Urinary bladder (tissue), 4 donors: ENCODE measurements around the gene BLM. TPM values are rescaled to one million over a fixed set of nuclear protein-coding genes. Genes with fewer than 3 reads are reported as not detected.
"Not testable (repeated sequence)": the region's sequence is repeated elsewhere in the genome, so short reads cannot be mapped to it uniquely, and the experiment has no call there.

Experiments
- DNase-seq: peaks from one replicate; pipeline ENCODE4 v3.0.0-alpha.2; 2015; ENCODE audit errors: extremely low spot score
- H3K27ac ChIP-seq: one replicate; pipeline ENCODE4 v1.5.1; 2013; ENCODE audit warnings: low read depth, mild to moderate bottlenecking, moderate library complexity
- H3K36me3 ChIP-seq: one replicate; pipeline ENCODE4 v1.6.1; 2013; ENCODE audit warnings: mild to moderate bottlenecking, moderate library complexity; ENCODE audit not compliant: insufficient read depth
- H3K4me1 ChIP-seq: one replicate; pipeline ENCODE4 v1.6.1; 2013; ENCODE audit warnings: mild to moderate bottlenecking, moderate library complexity; ENCODE audit not compliant: insufficient read depth
- H3K4me3 ChIP-seq: one replicate; pipeline ENCODE4 v1.5.1; 2013; ENCODE audit warnings: low read depth, low read length
- WGBS: extraction: QIAGEN DNeasy Blood & Tissue Kit; methylation state at CpG from one replicate; pipeline ENCODE4 v1.1.7; 2013; 5-methylcytosine and 5-hydroxymethylcytosine counted together
- polyA plus RNA-seq: library from polyadenylated mRNA; stranded (reverse); fragments of 200-250 nt; gene quantifications from one replicate; pipeline ENCODE4 v1.2.3, GENCODE V29; 2013
- total RNA-seq: library from RNA; depleted of rRNA; stranded (reverse); fragments of >200 nt; gene quantifications from one replicate; pipeline ENCODE4 v1.2.3, GENCODE V29; 2014
- donor health status: healthy with polysubstance abuse.
- donor health status: healthy.

BLM gene
- total and polyA plus RNA-seq, 2 donors, result 0.67 to 7.8 TPM

- Histone ChIP-seq H3K4me1 (no peaks in the 10 kb centered on the region), H3K36me3 (no peaks in the 10 kb centered on the region), H3K4me3 (no peak overlapping the region), H3K27ac (no peak overlapping the region)
- WGBS, result 91% methylated on average over 4 of the region's 4 CpGs
- DNase-seq, result no peak
These were observed 33.3 kb upstream of the BLM start for GRCh38 chr15:90683876-90684275.

GRCh38 chr15:90684281-90684680, 32.9 kb upstream of the BLM start:
- DNase-seq, result no peak
- Histone ChIP-seq H3K4me3 (no peak overlapping the region), H3K4me1 (no peaks in the 10 kb centered on the region), H3K27ac (no peak overlapping the region), H3K36me3 (no peaks in the 10 kb centered on the region)
- 86% methylated on average over 5 of the region's 5 CpGs for WGBS

- Histone ChIP-seq H3K4me1 (no peaks in the 10 kb centered on the region), H3K27ac (no peak overlapping the region), H3K36me3 (no peaks in the 10 kb centered on the region), H3K4me3 (no peak overlapping the region)
- no peak for DNase-seq
- WGBS, result 86% methylated on average over 11 of the region's 11 CpGs
These were observed 31.3 kb upstream of the BLM start for GRCh38 chr15:90685591-90686434.

GRCh38 chr15:90686435-90687218, 30.5 kb upstream of the BLM start:
- 56% methylated on average over 3 of the region's 3 CpGs for WGBS
- Histone ChIP-seq H3K27ac (no peak overlapping the region), H3K36me3 (no peaks in the 10 kb centered on the region), H3K4me1 (no peaks in the 10 kb centered on the region), H3K4me3 (no peak overlapping the region)
- no peak for DNase-seq

GRCh38 chr15:90689326-90689961, 27.7 kb upstream of the BLM start:
- WGBS, result 82% methylated on average over 6 of the region's 6 CpGs
- not testable (repeated sequence) for DNase-seq, H3K36me3 ChIP-seq, H3K4me3 ChIP-seq, H3K4me1 ChIP-seq, H3K27ac ChIP-seq

GRCh38 chr15:90690585-90690984, 26.6 kb upstream of the BLM start:
- no peaks in the 10 kb centered on the region for H3K4me1 ChIP-seq
- no peak overlapping the region for H3K4me3 ChIP-seq
- no peak overlapping the region for H3K27ac ChIP-seq
- DNase-seq, result no peak
- 21% methylated on average over 2 of the region's 2 CpGs for WGBS
- no peaks in the 10 kb centered on the region for H3K36me3 ChIP-seq

- Histone ChIP-seq H3K4me1 (no peaks in the 10 kb centered on the region), H3K4me3 (no peak overlapping the region)
- WGBS, result 95% methylated on average over 4 of the region's 4 CpGs
These were observed 25.8 kb upstream of the BLM start for GRCh38 chr15:90691369-90691768.

GRCh38 chr15:90691982-90692773, 25.0 kb upstream of the BLM start:
- no peak overlapping the region for H3K4me3 ChIP-seq
- DNase-seq, result no peak
- no peak overlapping the region for H3K27ac ChIP-seq
- H3K36me3 ChIP-seq, result no peaks in the 10 kb centered on the region
- 93% methylated on average over 4 of the region's 4 CpGs for WGBS
- no peaks in the 10 kb centered on the region for H3K4me1 ChIP-seq

More at GRCh38 chr15:90691369-90691768, 25.8 kb upstream of the BLM start:
- Histone ChIP-seq H3K27ac (no peak overlapping the region), H3K36me3 (no peaks in the 10 kb centered on the region)
- no peak for DNase-seq

GRCh38 chr15:90694987-90695386, 22.2 kb upstream of the BLM start:
- H3K4me3 ChIP-seq, result no peak overlapping the region
- DNase-seq, result no peak
- no peaks in the 10 kb centered on the region for H3K4me1 ChIP-seq
- no peaks in the 10 kb centered on the region for H3K36me3 ChIP-seq
- H3K27ac ChIP-seq, result no peak overlapping the region

GRCh38 chr15:90697175-90697574, 20.0 kb upstream of the BLM start:
- no peak for DNase-seq
- 98% methylated on average over 1 of the region's 1 CpG for WGBS
- H3K4me1 ChIP-seq, result no peaks in the 10 kb centered on the region
- no peaks in the 10 kb centered on the region for H3K36me3 ChIP-seq
- no peak overlapping the region for H3K4me3 ChIP-seq
- H3K27ac ChIP-seq, result no peak overlapping the region

GRCh38 chr15:90698629-90699028, 18.5 kb upstream of the BLM start:
- Histone ChIP-seq H3K4me3 (no peak overlapping the region), H3K4me1 (no peaks in the 10 kb centered on the region), H3K27ac (no peak overlapping the region), H3K36me3 (no peaks in the 10 kb centered on the region)
- whole genome bisulfite sequencing, result 97% methylated on average over 3 of the region's 3 CpGs
- DNase-seq, result no peak

GRCh38 chr15:90701048-90701447, 16.1 kb upstream of the BLM start:
- H3K4me1 ChIP-seq, result no peaks in the 10 kb centered on the region
- H3K27ac ChIP-seq, result no peak overlapping the region
- H3K4me3 ChIP-seq, result no peak overlapping the region
- WGBS, result 81% methylated on average over 2 of the region's 2 CpGs
- H3K36me3 ChIP-seq, result no peaks in the 10 kb centered on the region
- no peak for DNase-seq

GRCh38 chr15:90701880-90702630, 15.1 kb upstream of the BLM start:
- Histone ChIP-seq H3K4me3 (no peak overlapping the region), H3K27ac (no peak overlapping the region), H3K36me3 (no peaks in the 10 kb centered on the region), H3K4me1 (no peaks in the 10 kb centered on the region)
- 82% methylated on average over 9 of the region's 9 CpGs for WGBS
- DNase-seq, result no peak
